ENCODE measurements around the gene KIF1A.

Gene KIF1A

GRCh38 chr2:240718896-240719490 lies 101.0 kb downstream of the KIF1A start:
- DNase-seq (ENCODE audit: low read depth) = no peak
- TF ChIP-seq CTCF (conservative IDR thresholded peaks at IDR 0.05; ENCODE audit: low read length) = no peak
- H3K4me3 ChIP-seq (ENCODE audit: low read length) = no peak overlapping the region

- no peak for TF ChIP-seq CTCF (conservative IDR thresholded peaks at IDR 0.05; ENCODE audit: low read length)
- no peak for DNase-seq (ENCODE audit: low read depth)
- no peak overlapping the region for H3K4me3 ChIP-seq (ENCODE audit: low read length)
These were observed 102.1 kb downstream of the KIF1A start for GRCh38 chr2:240717681-240718581.

- no peak for DNase-seq (ENCODE audit: low read depth)
- H3K4me3 ChIP-seq (ENCODE audit: low read length) = no peak overlapping the region
- no peak for TF ChIP-seq CTCF (conservative IDR thresholded peaks at IDR 0.05; ENCODE audit: low read length)
These were observed 102.8 kb downstream of the KIF1A start for GRCh38 chr2:240717181-240717641.

GRCh38 chr2:240716130-240716798 lies 103.8 kb downstream of the KIF1A start:
- no peak for TF ChIP-seq CTCF (conservative IDR thresholded peaks at IDR 0.05; ENCODE audit: low read length)
- no peak for DNase-seq (ENCODE audit: low read depth)

GRCh38 chr2:240714747-240715725 lies 105.0 kb downstream of the KIF1A start:
- no peak for DNase-seq (ENCODE audit: low read depth)
- no peak for TF ChIP-seq CTCF (conservative IDR thresholded peaks at IDR 0.05; ENCODE audit: low read length)

More at GRCh38 chr2:240716130-240716798, 103.8 kb downstream of the KIF1A start:
- no peak overlapping the region for H3K4me3 ChIP-seq (ENCODE audit: low read length)

GRCh38 chr2:240713928-240714746 lies 105.9 kb downstream of the KIF1A start:
- DNase-seq (ENCODE audit: low read depth) = no peak
- TF ChIP-seq CTCF (conservative IDR thresholded peaks at IDR 0.05; ENCODE audit: low read length) = no peak
- no peak overlapping the region for H3K4me3 ChIP-seq (ENCODE audit: low read length)

More at GRCh38 chr2:240714747-240715725, 105.0 kb downstream of the KIF1A start:
- H3K4me3 ChIP-seq (ENCODE audit: low read length) = no peak overlapping the region
